ENCODE results near the gene KANSL3. TPM values are rescaled to one million over a fixed set of nuclear protein-coding genes. Genes with fewer than 3 reads are reported as not detected.

The KANSL3 gene
- total RNA-seq, 1 donor from 2014 or later, result 28.2 TPM

DNA sequence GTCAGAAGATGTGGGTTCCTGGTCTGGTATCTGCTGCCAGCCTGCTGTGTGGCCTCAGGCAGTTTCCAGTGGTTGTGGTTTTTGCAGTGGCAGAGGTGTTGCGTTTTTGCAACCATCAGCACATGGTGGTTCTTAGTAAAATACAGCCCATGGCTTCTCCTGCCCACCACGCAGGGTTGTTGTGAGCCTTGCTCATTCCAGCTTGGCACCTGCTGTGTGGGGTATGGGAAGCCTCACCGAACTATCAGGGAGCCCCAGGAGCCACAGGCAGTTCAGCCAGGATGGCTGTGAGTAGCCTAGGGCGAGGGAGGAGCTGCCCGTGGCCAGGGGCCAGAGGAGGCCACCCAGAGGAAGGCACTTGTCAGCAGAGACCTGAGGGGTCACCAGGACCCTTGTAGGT, 91.8 kb downstream of the KANSL3 start:
- DNase-seq (ENCODE audit: low spot score), result no peak

Other genes with a start within 250 kb of the KANSL3 start
- not detected for gene NEURL3, start 133.0 kb downstream of the KANSL3 start, total RNA-seq (ENCODE audit: insufficient read depth, low replicate concordance)
- gene ARID5A, start 101.6 kb downstream of the KANSL3 start, total RNA-seq (ENCODE audit: insufficient read depth, low replicate concordance), result 11.3 TPM
- 0.48 TPM for gene FER1L5, start 4.5 kb upstream of the KANSL3 start, total RNA-seq (ENCODE audit: insufficient read depth, low replicate concordance)
- 9.4 TPM for gene LMAN2L, start 101.8 kb upstream of the KANSL3 start, total RNA-seq (ENCODE audit: insufficient read depth, low replicate concordance)
- gene CNNM4, start 122.6 kb upstream of the KANSL3 start, total RNA-seq (ENCODE audit: insufficient read depth, low replicate concordance), result 1.4 TPM
- gene CNNM3, start 178.0 kb upstream of the KANSL3 start, total RNA-seq (ENCODE audit: insufficient read depth, low replicate concordance), result 7.7 TPM
- 6.5 TPM for gene ANKRD23, start 205.7 kb upstream of the KANSL3 start, total RNA-seq (ENCODE audit: insufficient read depth, low replicate concordance)
- gene ANKRD39, start 219.7 kb upstream of the KANSL3 start, total RNA-seq (ENCODE audit: insufficient read depth, low replicate concordance), result 17.3 TPM
- 25.5 TPM for gene SEMA4C, start 231.8 kb upstream of the KANSL3 start, total RNA-seq (ENCODE audit: insufficient read depth, low replicate concordance)

Data from umbilical cord (tissue), 2 donors.